Esophagus squamous epithelium (tissue), 4 donors: ENCODE measurements around the gene CA10.

Experiments
- POLR2A ChIP-seq, 4 donors: fragments of 450-650 bp; IDR thresholded peaks; one replicate each; pipeline ENCODE4 v1.6.1; 2017; ENCODE audit warnings: antibody characterized with exemption in 4 of 4, mild to moderate bottlenecking in 4 of 4, moderate library complexity in 3 of 4
- TF ChIP-seq, protein P1 (sequence below), 6 experiments: fragments of 450-650 bp in 4 of 6; fragments of 200-600 bp in 2 of 6; sonication (generic) in 2 of 6; IDR thresholded peaks; one replicate each; pipeline ENCODE4 v1.5.1; 2016 to 2019; ENCODE audit warnings: antibody characterized with exemption in 6 of 6, mild to moderate bottlenecking in 4 of 6, moderate library complexity in 4 of 6

- TF ChIP-seq, protein P1, sequence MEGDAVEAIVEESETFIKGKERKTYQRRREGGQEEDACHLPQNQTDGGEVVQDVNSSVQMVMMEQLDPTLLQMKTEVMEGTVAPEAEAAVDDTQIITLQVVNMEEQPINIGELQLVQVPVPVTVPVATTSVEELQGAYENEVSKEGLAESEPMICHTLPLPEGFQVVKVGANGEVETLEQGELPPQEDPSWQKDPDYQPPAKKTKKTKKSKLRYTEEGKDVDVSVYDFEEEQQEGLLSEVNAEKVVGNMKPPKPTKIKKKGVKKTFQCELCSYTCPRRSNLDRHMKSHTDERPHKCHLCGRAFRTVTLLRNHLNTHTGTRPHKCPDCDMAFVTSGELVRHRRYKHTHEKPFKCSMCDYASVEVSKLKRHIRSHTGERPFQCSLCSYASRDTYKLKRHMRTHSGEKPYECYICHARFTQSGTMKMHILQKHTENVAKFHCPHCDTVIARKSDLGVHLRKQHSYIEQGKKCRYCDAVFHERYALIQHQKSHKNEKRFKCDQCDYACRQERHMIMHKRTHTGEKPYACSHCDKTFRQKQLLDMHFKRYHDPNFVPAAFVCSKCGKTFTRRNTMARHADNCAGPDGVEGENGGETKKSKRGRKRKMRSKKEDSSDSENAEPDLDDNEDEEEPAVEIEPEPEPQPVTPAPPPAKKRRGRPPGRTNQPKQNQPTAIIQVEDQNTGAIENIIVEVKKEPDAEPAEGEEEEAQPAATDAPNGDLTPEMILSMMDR (IDR thresholded peaks at IDR 0.05) = no peak
- no peak for TF ChIP-seq POLR2A (IDR thresholded peaks at IDR 0.05)
These were observed 267.8 kb downstream of the CA10 start for GRCh38 chr17:51890710-51891109.
